ENCODE measurements around the gene BCAS4.

BCAS4 gene

DNA sequence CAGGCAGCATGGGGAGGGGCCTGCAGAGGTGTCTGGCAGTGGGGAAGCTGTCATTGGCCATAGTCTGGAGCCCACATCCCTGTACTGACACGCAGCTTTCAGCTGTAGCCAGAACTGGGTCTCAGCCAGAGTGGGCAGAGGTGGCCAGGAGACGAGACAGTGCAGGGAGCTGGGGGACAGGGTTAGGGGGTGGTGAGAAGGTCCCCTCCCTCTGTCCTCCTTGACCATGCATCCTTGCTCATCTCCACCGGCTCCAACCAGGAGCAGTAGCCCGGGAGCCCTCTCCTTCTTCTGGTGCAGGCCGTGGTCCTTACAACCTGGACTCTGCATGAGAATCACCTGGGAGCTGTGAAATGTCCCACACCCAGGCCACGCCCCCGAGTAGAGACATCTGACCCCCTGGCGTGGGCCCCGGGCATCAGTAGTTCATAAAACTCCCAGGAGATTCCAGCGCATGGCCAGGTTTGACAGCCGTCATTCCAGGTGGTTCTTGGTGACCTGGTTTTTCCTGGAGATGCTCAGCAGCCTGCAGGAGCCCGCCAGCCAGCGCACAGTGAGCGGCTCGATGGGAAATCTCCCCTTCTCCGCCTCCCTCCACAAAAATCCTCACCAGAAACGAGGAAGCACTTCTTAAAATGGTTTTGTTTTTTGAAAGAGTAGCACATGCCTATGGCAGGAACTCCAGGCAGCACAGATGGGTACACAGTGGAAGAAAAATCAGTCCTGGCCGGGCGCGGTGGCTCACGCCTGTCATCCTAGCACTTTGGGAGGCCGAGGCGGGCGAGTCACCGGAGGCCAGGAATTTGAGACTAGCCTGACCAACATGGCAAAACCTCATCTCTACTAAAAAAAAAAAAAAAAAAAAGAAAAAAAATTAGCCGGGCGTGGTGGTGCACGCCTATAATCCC is 80.2 kb downstream of the BCAS4 start:
- no peak for TF ChIP-seq EZH2phosphoT487 (IDR thresholded peaks at IDR 0.05; ENCODE audit: borderline replicate concordance, low read length)
- TF ChIP-seq, protein P1, sequence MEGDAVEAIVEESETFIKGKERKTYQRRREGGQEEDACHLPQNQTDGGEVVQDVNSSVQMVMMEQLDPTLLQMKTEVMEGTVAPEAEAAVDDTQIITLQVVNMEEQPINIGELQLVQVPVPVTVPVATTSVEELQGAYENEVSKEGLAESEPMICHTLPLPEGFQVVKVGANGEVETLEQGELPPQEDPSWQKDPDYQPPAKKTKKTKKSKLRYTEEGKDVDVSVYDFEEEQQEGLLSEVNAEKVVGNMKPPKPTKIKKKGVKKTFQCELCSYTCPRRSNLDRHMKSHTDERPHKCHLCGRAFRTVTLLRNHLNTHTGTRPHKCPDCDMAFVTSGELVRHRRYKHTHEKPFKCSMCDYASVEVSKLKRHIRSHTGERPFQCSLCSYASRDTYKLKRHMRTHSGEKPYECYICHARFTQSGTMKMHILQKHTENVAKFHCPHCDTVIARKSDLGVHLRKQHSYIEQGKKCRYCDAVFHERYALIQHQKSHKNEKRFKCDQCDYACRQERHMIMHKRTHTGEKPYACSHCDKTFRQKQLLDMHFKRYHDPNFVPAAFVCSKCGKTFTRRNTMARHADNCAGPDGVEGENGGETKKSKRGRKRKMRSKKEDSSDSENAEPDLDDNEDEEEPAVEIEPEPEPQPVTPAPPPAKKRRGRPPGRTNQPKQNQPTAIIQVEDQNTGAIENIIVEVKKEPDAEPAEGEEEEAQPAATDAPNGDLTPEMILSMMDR (IDR thresholded peaks at IDR 0.05; ENCODE audit: low read depth, low read length, poor library complexity, severe bottlenecking), result no peak

DNA sequence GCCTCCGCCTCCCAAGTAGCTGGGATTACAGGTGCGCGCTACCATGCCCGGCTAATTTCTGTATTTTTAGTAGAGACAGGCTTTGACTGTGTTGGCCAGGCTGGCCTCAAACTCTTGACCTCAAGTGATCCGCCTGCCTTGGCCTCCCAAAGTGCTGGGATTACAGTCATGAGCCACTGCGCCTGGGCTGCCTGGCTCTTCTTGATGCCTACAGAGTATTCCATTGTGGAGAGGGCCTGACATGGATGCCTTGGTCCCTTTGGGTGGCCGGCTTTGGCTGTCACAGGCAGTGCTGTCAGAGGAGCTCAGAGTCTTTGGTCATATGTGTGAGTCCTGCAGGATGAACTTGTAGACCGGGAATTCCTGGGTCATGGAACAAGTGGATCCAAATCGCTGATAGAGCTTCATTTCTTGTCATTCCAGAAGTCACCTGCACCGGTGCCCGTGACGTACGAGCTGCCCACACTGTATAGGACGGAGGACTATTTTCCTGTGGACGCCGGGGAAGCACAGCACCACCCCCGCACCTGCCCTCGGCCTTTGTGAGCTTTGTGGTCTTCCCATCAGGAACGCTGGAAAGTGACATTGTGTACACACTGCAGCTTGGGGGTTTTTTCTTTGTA is 81.3 kb downstream of the BCAS4 start:
- Histone ChIP-seq H3K27me3 (ENCODE audit: control insufficient read depth, low read length) (no peaks in the 10 kb centered on the region), H3K4me1 (ENCODE audit: control insufficient read depth, low read length) (peaks cover 18% of the 10 kb centered on the region), H4K20me1 (ENCODE audit: control insufficient read depth, insufficient read depth, low read depth, low read length) (no peaks in the 10 kb centered on the region), H3K9me3 (ENCODE audit: control insufficient read depth, insufficient read depth, low read length) (no peaks in the 10 kb centered on the region), H3K79me2 (ENCODE audit: control insufficient read depth, low read length) (peaks cover 14% of the 10 kb centered on the region), H3K36me3 (ENCODE audit: control insufficient read depth, low read length) (peaks cover 88% of the 10 kb centered on the region), H3K4me3 (ENCODE audit: low read length) (no peak overlapping the region), H3K4me2 (ENCODE audit: low read length) (no peak overlapping the region), H3K27ac (ENCODE audit: low read depth, low read length) (no peak overlapping the region), H3F3A (ENCODE audit: control insufficient read depth, insufficient read depth) (peaks cover 2% of the 10 kb centered on the region; the same call in 1 of the 2 replicates), H3K9me2 (replicated peaks; ENCODE audit: control insufficient read depth, low read length) (no peaks in the 10 kb centered on the region)
- no peak for TF ChIP-seq EZH2phosphoT487 (IDR thresholded peaks at IDR 0.05; ENCODE audit: borderline replicate concordance, low read length)
- TF ChIP-seq, protein P1 (IDR thresholded peaks at IDR 0.05; ENCODE audit: low read depth, low read length, poor library complexity, severe bottlenecking), result no peak

More for the DNA sequence above, 80.2 kb downstream of the BCAS4 start:
- H3K9me3 ChIP-seq (ENCODE audit: control insufficient read depth, insufficient read depth, low read length), result no peaks in the 10 kb centered on the region
- peaks cover 88% of the 10 kb centered on the region for H3K36me3 ChIP-seq (ENCODE audit: control insufficient read depth, low read length)
- no peak overlapping the region for H3K4me2 ChIP-seq (ENCODE audit: low read length)
- no peaks in the 10 kb centered on the region for H3K27me3 ChIP-seq (ENCODE audit: control insufficient read depth, low read length)
- peaks cover 26% of the 10 kb centered on the region for H3K79me2 ChIP-seq (ENCODE audit: control insufficient read depth, low read length)
- H3K4me3 ChIP-seq (ENCODE audit: low read length), result no peak overlapping the region
- H3K27ac ChIP-seq (ENCODE audit: low read depth, low read length), result no peak overlapping the region
- peaks cover 29% of the 10 kb centered on the region for H3K4me1 ChIP-seq (ENCODE audit: control insufficient read depth, low read length)
- no peaks in the 10 kb centered on the region for H3K9me2 ChIP-seq (replicated peaks; ENCODE audit: control insufficient read depth, low read length)
- peaks cover 2% of the 10 kb centered on the region; the same call in 1 of the 2 replicates for H3F3A ChIP-seq (ENCODE audit: control insufficient read depth, insufficient read depth)
- no peaks in the 10 kb centered on the region for H4K20me1 ChIP-seq (ENCODE audit: control insufficient read depth, insufficient read depth, low read depth, low read length)

DNA sequence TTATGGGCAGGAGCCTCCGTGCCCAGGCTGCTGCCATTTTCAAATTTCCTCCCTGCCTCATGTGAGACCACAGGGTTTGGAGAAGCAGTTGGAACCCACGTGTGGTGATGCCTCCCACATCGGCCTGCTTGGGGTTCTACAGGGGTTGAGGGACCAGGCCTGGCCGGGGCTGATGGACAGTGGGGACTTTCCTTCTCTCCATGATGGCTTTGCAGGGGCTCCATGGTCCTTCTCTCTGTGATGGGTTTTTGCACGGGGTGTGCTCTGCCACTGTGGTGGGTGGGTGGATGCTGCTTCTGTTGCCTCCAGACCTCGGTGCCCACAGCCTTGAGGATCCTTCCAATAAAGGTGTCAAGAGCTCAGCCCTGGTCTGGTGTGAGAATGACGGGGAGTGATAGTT is 82.0 kb downstream of the BCAS4 start:
- TF ChIP-seq EZH2phosphoT487 (IDR thresholded peaks at IDR 0.05; ENCODE audit: borderline replicate concordance, low read length), result no peak
- TF ChIP-seq, protein P1 (IDR thresholded peaks at IDR 0.05; ENCODE audit: low read depth, low read length, poor library complexity, severe bottlenecking), result no peak
- no peaks in the 10 kb centered on the region for H3K27me3 ChIP-seq (ENCODE audit: control insufficient read depth, low read length)
- H3K4me3 ChIP-seq (ENCODE audit: low read length), result no peak overlapping the region
- peaks cover 86% of the 10 kb centered on the region for H3K36me3 ChIP-seq (ENCODE audit: control insufficient read depth, low read length)
- no peak overlapping the region for H3K4me2 ChIP-seq (ENCODE audit: low read length)
- peaks cover 11% of the 10 kb centered on the region for H3K4me1 ChIP-seq (ENCODE audit: control insufficient read depth, low read length)
- no peaks in the 10 kb centered on the region for H3K9me3 ChIP-seq (ENCODE audit: control insufficient read depth, insufficient read depth, low read length)
- no peaks in the 10 kb centered on the region for H4K20me1 ChIP-seq (ENCODE audit: control insufficient read depth, insufficient read depth, low read depth, low read length)
- peaks cover 8% of the 10 kb centered on the region; the same call in 1 of the 2 replicates for H3K79me2 ChIP-seq (ENCODE audit: control insufficient read depth, low read length)
- H3K27ac ChIP-seq (ENCODE audit: low read depth, low read length), result no peak overlapping the region
- H3K9me2 ChIP-seq (replicated peaks; ENCODE audit: control insufficient read depth, low read length), result no peaks in the 10 kb centered on the region
- H3F3A ChIP-seq (ENCODE audit: control insufficient read depth, insufficient read depth), result peaks cover 4% of the 10 kb centered on the region; the same call in 1 of the 2 replicates

Data from DOHH2 (cell line).